Measurements from ENCODE around the gene LRRC71. TPM values are rescaled to one million over a fixed set of nuclear protein-coding genes. Genes with fewer than 3 reads are reported as not detected.

The LRRC71 gene
- total and polyA plus RNA-seq, 2 of the 8 experiments (the other 6 are each of a cell fraction or from before 2014, with no cell fraction given) = 0.05 TPM; not detected in 1

GRCh38 chr1:156961709-156962108, 41.3 kb downstream of the LRRC71 start:
- FAIRE-seq = no peak
- no peak for DNase-seq (ENCODE audit: low read depth in 1 of 2, low spot score in 2 of 2)

More at GRCh38 chr1:156961709-156962108, 41.3 kb downstream of the LRRC71 start:
- CTCF ChIA-PET (ENCODE audit: partially characterized antibody) = interaction anchor here (0.5 to 4.0 kb wide), 9 partner anchors 8 to 189 kb away, joined by 3 to 31 read pairs (median 3); no protein-coding TSS in a partner anchor
- H2BK12ac ChIP-seq (ENCODE audit: low read depth, low read length) = no peak overlapping the region
- H4K5ac ChIP-seq (ENCODE audit: insufficient read length, low read depth, low read length) = no peak overlapping the region
- no peak overlapping the region for H3K4me2 ChIP-seq (ENCODE audit: insufficient read depth in 1 of 2, low read depth in 2 of 2, low read length in 2 of 2)
- H3K27ac ChIP-seq (ENCODE audit: low read depth, low read length) = no peak overlapping the region
- H3K23me2 ChIP-seq (ENCODE audit: low read depth, low read length) = no peaks in the 10 kb centered on the region
- H2BK20ac ChIP-seq (ENCODE audit: low read length) = no peak overlapping the region
- no peak overlapping the region for H4K91ac ChIP-seq (replicated peaks; ENCODE audit: insufficient read length, low read length)
- H3K23ac ChIP-seq (ENCODE audit: insufficient read length) = no peak overlapping the region
- no peak overlapping the region for H2BK5ac ChIP-seq (ENCODE audit: low read depth, low read length)
- no peak overlapping the region for H4K8ac ChIP-seq (ENCODE audit: extremely low read depth, insufficient read depth, low read length)
- no peak overlapping the region for H3K4ac ChIP-seq (replicated peaks; ENCODE audit: insufficient read length, low read depth, low read length)
- H2AFZ ChIP-seq (ENCODE audit: low read length) = no peak overlapping the region
- no peak overlapping the region for H3K9ac ChIP-seq (replicated peaks in 1 of 4; ENCODE audit: extremely low read depth in 1 of 4, low read depth in 3 of 4, low read length in 3 of 4)
- H3K4me1 ChIP-seq (replicated peaks in 1 of 4; ENCODE audit: control insufficient read depth in 3 of 4, insufficient read depth in 4 of 4, low read length in 3 of 4) = no peaks in the 10 kb centered on the region
- H3K56ac ChIP-seq (replicated peaks; ENCODE audit: insufficient read length, low read depth, low read length) = no peak overlapping the region
- H3K79me1 ChIP-seq (ENCODE audit: low read depth, low read length) = no peaks in the 10 kb centered on the region
- H3K18ac ChIP-seq (ENCODE audit: extremely low read depth, low read length) = no peak overlapping the region
- POLR2A ChIA-PET (ENCODE audit: partially characterized antibody) = no interaction called here
- H4K20me1 ChIP-seq (replicated peaks in 1 of 2; ENCODE audit: control insufficient read depth in 1 of 2, insufficient read depth in 2 of 2, low read length in 2 of 2) = no peaks in the 10 kb centered on the region
- peaks cover 16 to 58% (median 45%) of the 10 kb centered on the region in 4 experiments; a peak in 7 of 8 replicates for H3K36me3 ChIP-seq (ENCODE audit: control insufficient read depth in 2 of 4, insufficient read depth in 4 of 4, low read length in 3 of 4)
- WGBS, 2 experiments (ENCODE audit: extremely low coverage in 1 of 2, insufficient coverage in 1 of 2, insufficient read length in 1 of 2, insufficient replicate concordance in 2 of 2, low coverage in 1 of 2, low lambda C conversion rate in 2 of 2, missing lambda C conversion rate in 1 of 2) = 84% methylated on average over 4 of the region's 4 CpGs; no CpG with 5 or more reads in 1 of the 2 experiments
- H3K9me3 ChIP-seq (ENCODE audit: insufficient read depth in 2 of 2, low read depth in 1 of 2, low read length in 1 of 2) = no peaks in the 10 kb centered on the region
- TF ChIP-seq RAD21 (IDR thresholded peaks at IDR 0.05 in 1 of 2, conservative IDR thresholded peaks at IDR 0.05 in 1 of 2; ENCODE audit: low read depth in 2 of 2, low read length in 2 of 2) = peak; percentile 31 to 49; a peak in 3 of 4 replicates
- TF ChIP-seq, protein P1, sequence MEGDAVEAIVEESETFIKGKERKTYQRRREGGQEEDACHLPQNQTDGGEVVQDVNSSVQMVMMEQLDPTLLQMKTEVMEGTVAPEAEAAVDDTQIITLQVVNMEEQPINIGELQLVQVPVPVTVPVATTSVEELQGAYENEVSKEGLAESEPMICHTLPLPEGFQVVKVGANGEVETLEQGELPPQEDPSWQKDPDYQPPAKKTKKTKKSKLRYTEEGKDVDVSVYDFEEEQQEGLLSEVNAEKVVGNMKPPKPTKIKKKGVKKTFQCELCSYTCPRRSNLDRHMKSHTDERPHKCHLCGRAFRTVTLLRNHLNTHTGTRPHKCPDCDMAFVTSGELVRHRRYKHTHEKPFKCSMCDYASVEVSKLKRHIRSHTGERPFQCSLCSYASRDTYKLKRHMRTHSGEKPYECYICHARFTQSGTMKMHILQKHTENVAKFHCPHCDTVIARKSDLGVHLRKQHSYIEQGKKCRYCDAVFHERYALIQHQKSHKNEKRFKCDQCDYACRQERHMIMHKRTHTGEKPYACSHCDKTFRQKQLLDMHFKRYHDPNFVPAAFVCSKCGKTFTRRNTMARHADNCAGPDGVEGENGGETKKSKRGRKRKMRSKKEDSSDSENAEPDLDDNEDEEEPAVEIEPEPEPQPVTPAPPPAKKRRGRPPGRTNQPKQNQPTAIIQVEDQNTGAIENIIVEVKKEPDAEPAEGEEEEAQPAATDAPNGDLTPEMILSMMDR (IDR thresholded peaks at IDR 0.05; ENCODE audit: control extremely low read depth in 1 of 3, insufficient read depth in 1 of 3, low read depth in 1 of 3, low read length in 3 of 3) = peak; percentile 13 to 75 (median 47)
- no peak for TF ChIP-seq TBP (IDR thresholded peaks at IDR 0.05; ENCODE audit: low read depth, low read length)
- no peaks in the 10 kb centered on the region for H3K27me3 ChIP-seq (replicated peaks in 1 of 4; ENCODE audit: control insufficient read depth in 3 of 4, extremely low read depth in 1 of 4, insufficient read depth in 3 of 4, low read length in 3 of 4)
- H2BK120ac ChIP-seq (replicated peaks; ENCODE audit: low read depth, low read length) = no peak overlapping the region
- no peak overlapping the region for H3K14ac ChIP-seq (ENCODE audit: insufficient read length)
- no peak overlapping the region for H2AK5ac ChIP-seq (ENCODE audit: low read depth, low read length)
- H2BK15ac ChIP-seq (ENCODE audit: low read length) = no peak overlapping the region
- no peak overlapping the region for H3K4me3 ChIP-seq (ENCODE audit: extremely low read depth in 1 of 4, insufficient read depth in 2 of 4, low read depth in 3 of 4, low read length in 4 of 4)
- no peaks in the 10 kb centered on the region for H3K79me2 ChIP-seq (ENCODE audit: control insufficient read depth in 1 of 2, insufficient read depth in 2 of 2, low read length in 2 of 2)
